ENCODE results near the gene AVPR1B. TPM values are rescaled to one million over a fixed set of nuclear protein-coding genes. Genes with fewer than 3 reads are reported as not detected.

Gene AVPR1B
- total and polyA plus RNA-seq, 2 of the 13 experiments (the other 11 are each of a cell fraction or from before 2014, with no cell fraction given): 0.05 TPM; not detected in 1

GRCh38 chr1:206135248-206135647 lies 18.1 kb upstream of the AVPR1B start:
- Histone ChIP-seq H4K20me1 (ENCODE audit: insufficient read depth, low read length) (no peaks in the 10 kb centered on the region), H3K4me1 (ENCODE audit: insufficient read depth, low read length) (no peaks in the 10 kb centered on the region), H2AFZ (ENCODE audit: low read length) (no peak overlapping the region), H3K4me3 (replicated peaks in 1 of 3; ENCODE audit: insufficient read depth in 1 of 3, low read depth in 2 of 3, low read length in 3 of 3) (no peak overlapping the region), H3K27me3 (ENCODE audit: control insufficient read depth in 1 of 2, insufficient read depth in 2 of 2, low read length in 2 of 2) (peaks cover 0 to 18% of the 10 kb centered on the region in 2 experiments; a peak in 2 of 5 replicates), H3K36me3 (replicated peaks in 1 of 2; ENCODE audit: control insufficient read depth in 1 of 2, insufficient read depth in 2 of 2, low read length in 2 of 2) (no peaks in the 10 kb centered on the region), H3K9me3 (ENCODE audit: low read length) (no peaks in the 10 kb centered on the region), H3K79me2 (ENCODE audit: insufficient read depth, low read length) (no peaks in the 10 kb centered on the region), H3K27ac (ENCODE audit: extremely low read length, insufficient read depth, low read length) (no peak overlapping the region), H3K4me2 (ENCODE audit: low read depth, low read length) (no peak overlapping the region), H3K9ac (ENCODE audit: insufficient read depth, low read depth, low read length) (no peak overlapping the region)
- no peak for FAIRE-seq
- ChIA-PET POLR2A (no interaction called here), CTCF (ENCODE audit: low intra/inter-chr PET ratio, low total read pairs) (no interaction called here)
- no peak for ATAC-seq
- in situ Hi-C loops (cut with HindIII; ENCODE audit: extremely low pct_ligation_motif_present, low pct_unique_long_range_greater_than_20kb) (no loop called here), intact Hi-C loops (cut with micrococcal nuclease; ENCODE audit: unreplicated experiment) (no loop called here)
- TF ChIP-seq ZNF839 (CRISPR knock-in tag; IDR thresholded peaks at IDR 0.05; ENCODE audit: borderline replicate concordance): no peak
- TF ChIP-seq MXD3 (CRISPR knock-in tag; IDR thresholded peaks at IDR 0.05): no peak
- TF ChIP-seq ZNF263 (CRISPR knock-in tag; IDR thresholded peaks at IDR 0.05): no peak
- TF ChIP-seq ZNF580 (CRISPR knock-in tag; IDR thresholded peaks at IDR 0.05; ENCODE audit: borderline replicate concordance, low read depth): no peak
- no peak for TF ChIP-seq NR3C1 (CRISPR knock-in tag; IDR thresholded peaks at IDR 0.05)
- no peak for TF ChIP-seq GRHL1 (CRISPR knock-in tag; conservative IDR thresholded peaks at IDR 0.05)
- TF ChIP-seq WIZ (CRISPR knock-in tag; IDR thresholded peaks at IDR 0.05): no peak
- no peak for TF ChIP-seq ZNF138 (CRISPR knock-in tag; IDR thresholded peaks at IDR 0.05; ENCODE audit: low read depth)
- TF ChIP-seq, protein P1, sequence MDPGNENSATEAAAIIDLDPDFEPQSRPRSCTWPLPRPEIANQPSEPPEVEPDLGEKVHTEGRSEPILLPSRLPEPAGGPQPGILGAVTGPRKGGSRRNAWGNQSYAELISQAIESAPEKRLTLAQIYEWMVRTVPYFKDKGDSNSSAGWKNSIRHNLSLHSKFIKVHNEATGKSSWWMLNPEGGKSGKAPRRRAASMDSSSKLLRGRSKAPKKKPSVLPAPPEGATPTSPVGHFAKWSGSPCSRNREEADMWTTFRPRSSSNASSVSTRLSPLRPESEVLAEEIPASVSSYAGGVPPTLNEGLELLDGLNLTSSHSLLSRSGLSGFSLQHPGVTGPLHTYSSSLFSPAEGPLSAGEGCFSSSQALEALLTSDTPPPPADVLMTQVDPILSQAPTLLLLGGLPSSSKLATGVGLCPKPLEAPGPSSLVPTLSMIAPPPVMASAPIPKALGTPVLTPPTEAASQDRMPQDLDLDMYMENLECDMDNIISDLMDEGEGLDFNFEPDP (CRISPR knock-in tag; conservative IDR thresholded peaks at IDR 0.05): no peak
- TF ChIP-seq ZNF101 (CRISPR knock-in tag; IDR thresholded peaks at IDR 0.05; ENCODE audit: borderline replicate concordance, low read depth): no peak
- TF ChIP-seq ZFX (CRISPR knock-in tag; IDR thresholded peaks at IDR 0.05; ENCODE audit: low read depth): no peak
- BruUV-seq (replicated peaks): no TSS peak
- no peak for DNase-seq (ENCODE audit: low spot score)
- 50% methylated on average over 2 of the region's 2 CpGs for WGBS (ENCODE audit: low lambda C conversion rate)
